A549 (cell line): ENCODE results near the gene PRKAG2.

Experiments
- CTCF ChIP-seq: fragments of >200 bp; sonication (Bioruptor Twin); formaldehyde crosslinking; IDR thresholded peaks from 3 replicates; pipeline ENCODE4 v1.5.1; 2016
- EP300 ChIP-seq, 2 experiments: fragments of >200 bp; sonication (Bioruptor Twin); formaldehyde crosslinking; IDR thresholded peaks; 2 replicates in 1 of 2; 3 replicates in 1 of 2; pipeline ENCODE4 v1.6.1; 2016 to 2017
- JUN ChIP-seq, 2 experiments: fragments of >200 bp; sonication (Bioruptor Twin); formaldehyde crosslinking; IDR thresholded peaks; 2 replicates in 1 of 2; 3 replicates in 1 of 2; pipeline ENCODE4 v1.6.1; 2016 to 2017
- POLR2A ChIP-seq: IDR thresholded peaks from 2 replicates; pipeline ENCODE4 v1.6.1; 2012; ENCODE audit warnings: mild to moderate bottlenecking, low read length
- RAD21 ChIP-seq, 2 experiments: fragments of >200 bp in 1 of 2; sonication (Bioruptor Twin) in 1 of 2; formaldehyde crosslinking in 1 of 2; IDR thresholded peaks in 1 of 2; conservative IDR thresholded peaks in 1 of 2; 2 replicates in 1 of 2; 3 replicates in 1 of 2; pipeline ENCODE4 v1.6.1; 2012 to 2018; ENCODE audit warnings: inconsistent platforms in 1 of 2
- SREBF2 ChIP-seq: fragments of 450-650 bp; IDR thresholded peaks from 2 replicates; pipeline ENCODE4 v1.6.1; 2014; ENCODE audit warnings: mild to moderate bottlenecking, moderate library complexity

GRCh38 chr7:151859111-151859947, 17.6 kb downstream of the PRKAG2 start:
- TF ChIP-seq JUN (IDR thresholded peaks at IDR 0.05) (no peak), EP300 (IDR thresholded peaks at IDR 0.05) (no peak), POLR2A (no peak), RAD21 (conservative IDR thresholded peaks at IDR 0.05 in 1 of 2, IDR thresholded peaks at IDR 0.05 in 1 of 2) (no peak), CTCF (no peak), SREBF2 (no peak)
